GM18517 (cell line): ENCODE data around the gene PRORP.
"Not testable (repeated sequence)": the region's sequence is repeated elsewhere in the genome, so short reads cannot be mapped to it uniquely, and the experiment has no call there.

Source experiments
- ATAC-seq: cut with Tn5 transposase; IDR thresholded peaks from one replicate; pipeline ENCODE4 v1.9.1; 2021; ENCODE audit warnings: mild to moderate bottlenecking, moderate library complexity; ENCODE audit not compliant: unreplicated experiment

PRORP gene

DNA sequence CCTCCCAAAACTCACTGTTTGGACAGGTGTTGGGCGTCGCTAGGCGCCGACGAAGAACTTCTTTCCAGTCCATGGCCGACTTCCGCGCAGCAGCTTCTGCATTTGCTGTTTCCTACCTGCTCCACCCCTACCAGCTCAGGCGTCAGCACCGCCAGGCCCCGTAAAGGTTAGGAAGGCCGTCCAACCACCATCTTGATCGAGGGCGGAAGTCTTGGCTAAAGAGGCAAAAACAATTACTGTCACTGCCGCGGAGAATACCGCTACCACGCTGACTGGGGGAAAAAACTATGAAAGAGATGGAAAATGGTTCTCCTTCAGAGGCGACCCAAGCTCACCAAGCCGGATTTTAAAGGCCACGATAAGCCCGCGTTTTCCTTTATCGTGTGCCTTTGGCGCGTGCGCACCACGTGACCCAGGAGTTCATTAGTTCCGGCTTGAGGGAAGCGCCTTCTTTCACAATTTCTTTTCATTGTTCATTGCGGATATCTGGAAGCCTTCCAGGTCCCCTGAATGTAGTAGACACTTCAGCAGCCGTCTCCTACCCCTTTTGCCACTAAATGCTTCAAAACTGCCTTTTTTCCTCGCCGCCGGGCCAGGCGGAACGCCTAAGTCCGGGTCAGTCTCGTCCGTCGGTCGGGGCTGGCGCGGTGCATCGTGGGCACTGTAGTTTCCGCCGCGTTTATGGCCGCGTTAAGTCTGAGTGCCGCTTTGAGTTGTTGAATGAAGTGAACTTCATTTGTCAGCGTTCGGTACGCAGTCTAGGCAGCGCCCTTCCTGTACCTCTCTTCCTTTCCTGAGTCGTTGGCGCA is at the start of gene PRORP, which contains the start of gene PPP2R3C:
Gene PRORP, plus strand, starts transcription at position 666 of the 809 bp plus-strand sequence. CDS start 694 bp downstream, outside the sequence.
Gene PPP2R3C, minus strand, starts transcription at position 104 of the 809 bp plus-strand sequence. Its CDS starts 31 bp downstream, at position 73.
- peak; percentile 73 for ATAC-seq

GRCh38 chr14:35073486-35073885 is 48.9 kb upstream of the PRORP start:
- no peak for ATAC-seq

- no peak for ATAC-seq
These were observed 44.3 kb upstream of the PRORP start for GRCh38 chr14:35078082-35078481.

GRCh38 chr14:35079742-35080141 is 42.6 kb upstream of the PRORP start:
- ATAC-seq, result no peak

GRCh38 chr14:35083530-35084150 is 38.7 kb upstream of the PRORP start:
- no peak for ATAC-seq

DNA sequence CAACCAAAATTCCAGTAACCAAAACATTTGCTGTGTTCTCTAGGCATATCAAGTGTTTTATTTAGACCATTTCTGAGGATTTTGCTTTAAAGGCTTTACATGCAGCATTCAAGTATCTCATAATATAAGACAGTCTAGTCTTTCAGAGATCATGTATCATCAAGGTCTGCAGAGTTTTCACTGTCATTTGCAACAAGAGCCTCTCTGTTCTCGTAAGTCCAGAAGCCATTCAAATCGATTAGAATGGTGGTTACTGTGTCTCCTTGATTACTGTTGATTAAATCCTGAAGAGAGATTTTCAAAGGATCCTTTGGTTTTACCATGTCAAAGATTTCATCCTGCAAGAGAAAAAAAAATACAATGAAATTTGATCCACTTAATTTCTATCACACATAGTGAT is 36.9 kb upstream of the PRORP start:
- no peak for ATAC-seq

- no peak for ATAC-seq
These were observed 33.8 kb upstream of the PRORP start for GRCh38 chr14:35088514-35088913.

- ATAC-seq, result not testable (repeated sequence)
These were observed 27.7 kb upstream of the PRORP start for GRCh38 chr14:35094645-35095044.

DNA sequence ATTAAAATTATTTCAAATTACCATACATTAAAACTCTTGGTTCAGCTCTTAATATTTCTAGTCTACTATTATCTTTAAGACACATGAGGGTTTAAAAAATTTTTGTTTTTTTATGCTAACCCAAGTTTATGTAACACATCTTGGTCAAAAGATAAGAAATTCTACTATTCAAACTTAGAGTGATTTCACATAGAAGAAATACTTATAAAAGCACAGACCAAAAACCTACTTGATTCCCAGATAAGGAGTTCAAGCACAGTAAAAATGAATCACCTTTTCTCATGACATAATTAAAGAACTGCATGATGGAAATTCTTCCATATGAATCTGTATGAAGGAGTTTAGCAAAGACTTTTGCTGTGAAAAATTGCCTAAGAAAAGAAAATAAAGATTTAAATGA is 14.5 kb upstream of the PRORP start:
- no peak for ATAC-seq

GRCh38 chr14:35112641-35113040 is 9.7 kb upstream of the PRORP start:
- ATAC-seq, result no peak

DNA sequence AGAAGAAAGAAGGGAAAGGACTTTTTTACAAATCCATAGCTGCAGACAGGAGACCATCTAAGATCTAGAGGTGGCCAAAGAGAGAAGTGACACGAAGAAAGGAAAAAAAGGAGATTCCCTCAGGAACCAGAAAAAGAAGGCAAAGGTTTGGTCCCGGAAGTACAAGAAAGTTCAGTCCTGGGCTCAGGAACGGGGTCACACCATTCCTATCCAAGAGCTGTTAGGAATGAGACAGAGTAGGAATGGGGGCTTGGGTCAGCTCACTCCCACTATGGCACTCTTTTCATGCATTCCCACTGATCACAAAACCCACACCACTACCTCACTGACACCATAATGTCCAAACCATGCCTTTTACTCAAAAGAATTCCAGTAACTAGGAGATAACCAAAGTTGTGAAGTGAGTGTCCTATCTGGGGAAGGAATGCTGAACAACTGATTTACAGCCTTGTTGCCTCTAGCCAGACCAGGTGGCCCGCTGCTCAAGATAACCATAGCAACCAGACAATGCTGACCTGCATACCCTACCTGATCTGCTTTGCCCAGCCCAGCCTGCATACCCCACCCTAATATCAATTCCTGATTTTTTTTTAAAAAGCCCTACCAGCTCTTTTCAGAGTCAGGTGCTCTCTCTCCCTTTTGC is 8.9 kb upstream of the PRORP start:
- no peak for ATAC-seq

GRCh38 chr14:35114036-35114435 is 8.3 kb upstream of the PRORP start:
- no peak for ATAC-seq

GRCh38 chr14:35116242-35116641 is 6.1 kb upstream of the PRORP start:
- ATAC-seq, result no peak

DNA sequence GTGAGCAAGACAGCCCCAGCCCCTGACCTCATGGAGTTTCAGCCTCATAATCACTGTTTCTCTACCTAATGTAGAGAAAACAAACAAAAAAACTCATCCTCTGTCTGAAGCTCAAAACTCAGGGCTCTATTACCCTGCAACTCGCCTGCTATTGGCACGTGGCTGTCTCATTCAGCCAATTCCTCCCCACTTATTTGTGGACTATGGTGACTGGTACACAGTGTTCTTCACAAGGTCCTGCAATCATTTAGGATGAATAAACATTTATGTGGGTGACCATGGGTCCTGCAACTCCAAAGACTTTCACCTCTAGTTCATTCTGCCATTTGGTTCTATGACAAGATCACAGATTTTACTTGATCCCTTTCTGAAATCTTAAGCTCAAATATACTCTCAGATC is 5.2 kb upstream of the PRORP start:
- no peak for ATAC-seq

DNA sequence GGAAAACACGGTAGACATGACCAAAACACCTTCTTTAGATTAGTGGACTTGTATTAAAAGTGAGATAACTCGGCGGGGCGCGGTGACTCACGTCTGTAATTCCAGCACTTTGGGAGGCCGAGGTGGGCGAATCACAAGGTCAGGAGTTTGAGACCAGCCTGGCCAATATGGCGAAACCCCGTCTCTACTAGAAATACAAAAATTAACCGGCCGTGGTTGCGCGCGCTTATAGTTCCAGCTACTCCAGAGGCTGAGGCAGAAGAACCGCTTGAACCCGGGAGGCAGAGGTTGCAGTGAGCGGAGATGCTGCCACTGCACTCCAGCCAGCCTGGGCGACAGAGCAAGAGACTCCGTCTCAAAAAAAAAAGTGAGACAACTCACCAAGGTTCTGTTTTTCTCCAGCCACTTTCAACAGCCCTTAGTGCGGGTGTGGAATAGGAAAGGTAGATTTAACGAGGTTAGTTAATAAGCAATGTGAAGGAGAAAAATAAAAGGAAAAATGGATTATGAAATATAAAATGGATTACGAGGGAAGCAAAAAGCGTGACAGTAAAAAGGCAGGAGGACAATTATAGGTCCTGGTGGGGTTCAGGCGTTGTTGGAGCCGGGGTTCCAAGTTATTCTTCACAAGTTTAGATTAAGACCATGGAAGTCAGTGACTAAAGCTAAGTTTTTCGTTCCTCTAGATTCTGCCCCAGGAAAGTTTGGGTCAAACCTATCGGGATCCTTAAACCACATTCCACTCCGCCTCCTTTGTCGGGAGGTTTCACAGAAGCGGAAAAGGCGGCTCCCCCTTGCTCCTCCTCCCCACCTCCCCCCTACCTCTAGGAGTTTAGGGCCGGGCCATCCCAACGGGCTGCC is 1.1 kb upstream of the PRORP start:
- no peak for ATAC-seq

DNA sequence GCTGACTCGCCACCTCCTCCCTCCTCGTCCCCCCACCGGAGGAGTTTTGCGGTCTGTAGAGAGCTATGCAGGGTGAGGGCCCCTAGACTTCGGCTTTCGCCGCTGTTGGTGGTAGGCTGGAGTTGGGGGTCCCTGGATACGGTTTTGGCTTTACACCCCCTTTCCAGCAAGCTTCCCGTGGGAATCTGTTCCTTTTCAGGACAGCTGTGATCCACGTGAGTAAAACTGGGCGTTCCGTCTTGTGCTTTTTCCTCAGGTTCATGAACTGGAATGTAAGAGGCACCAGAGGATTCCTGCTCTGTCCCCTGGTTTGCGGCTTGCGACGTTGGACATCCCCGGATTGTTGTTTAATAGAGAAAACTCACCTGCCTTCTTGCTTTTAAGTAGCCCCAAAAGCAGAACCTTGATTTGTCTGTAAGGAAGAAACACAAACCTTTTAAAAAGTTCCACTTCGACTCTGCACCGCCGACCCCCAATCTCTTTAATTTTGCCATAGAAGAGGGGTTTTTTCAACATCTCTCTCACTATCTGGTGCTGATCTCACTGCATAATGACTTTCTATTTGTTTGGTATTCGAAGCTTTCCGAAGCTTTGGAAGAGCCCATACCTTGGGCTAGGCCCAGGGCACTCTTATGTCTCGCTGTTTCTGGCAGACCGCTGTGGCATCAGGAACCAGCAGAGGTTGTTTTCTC is 490 bp downstream of the PRORP start:
- ATAC-seq, result peak; percentile 2

GRCh38 chr14:35123388-35123703 is 994 bp downstream of the PRORP start:
- no peak for ATAC-seq

DNA sequence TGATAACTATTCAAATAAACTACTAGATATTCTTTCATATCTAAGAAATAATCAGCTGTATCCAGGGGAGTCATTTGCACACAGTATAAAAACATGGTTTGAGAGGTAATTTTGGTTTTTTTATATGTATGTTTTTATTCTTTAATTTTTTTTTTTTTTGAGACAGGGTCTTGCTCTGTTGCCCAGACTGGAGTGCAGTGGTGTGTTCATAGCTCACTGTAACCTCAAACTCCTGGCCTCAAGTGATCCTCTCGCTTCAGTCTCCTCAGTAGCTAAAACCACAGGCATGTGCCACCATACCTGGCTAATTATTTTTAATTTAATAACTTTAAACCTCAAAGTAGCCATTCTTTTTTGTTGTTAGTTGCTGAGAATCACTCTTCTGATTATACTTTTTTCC is 1.8 kb downstream of the PRORP start:
- no peak for ATAC-seq

DNA sequence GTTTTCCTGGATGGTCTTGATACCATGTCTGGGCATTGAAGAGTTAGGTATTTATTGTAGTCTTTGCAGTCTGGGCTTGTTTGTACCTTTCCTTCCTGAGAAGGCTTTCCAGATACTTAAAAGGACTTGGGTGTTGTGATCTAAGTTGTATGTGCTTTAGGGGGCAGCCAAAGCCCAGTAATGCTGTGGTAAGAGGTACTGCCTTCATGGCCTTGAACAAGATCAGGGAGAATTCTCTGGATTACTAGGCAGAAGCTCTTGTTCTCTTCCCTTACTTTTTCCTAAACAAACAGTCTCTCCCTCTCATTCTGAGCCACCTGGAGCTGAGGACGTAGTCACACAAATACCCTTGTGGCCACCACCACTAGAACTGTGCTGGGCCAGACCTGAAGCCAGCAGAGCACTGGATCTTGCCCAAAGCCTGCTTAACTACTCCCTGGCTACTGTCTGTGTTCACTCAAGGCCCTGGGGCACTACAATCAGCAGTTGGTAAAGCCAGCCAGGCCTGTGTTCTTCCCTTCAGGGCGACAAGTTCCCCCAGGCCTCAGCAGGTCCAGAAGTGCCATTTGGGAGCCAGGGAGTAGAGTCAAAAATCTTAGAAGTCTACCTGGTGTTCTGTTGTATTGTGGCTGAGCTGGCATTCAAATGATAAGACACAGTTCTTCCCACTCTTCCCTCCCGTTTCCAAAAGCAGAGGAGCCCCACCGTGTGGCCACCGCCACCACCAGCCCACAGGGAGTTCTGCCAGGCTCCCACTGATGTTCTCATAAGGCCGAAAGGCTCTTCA is 11.4 kb downstream of the PRORP start:
- no peak for ATAC-seq
